HG02870 (cell line): ENCODE results near the gene GRM7.

ENCODE experiments used
- ATAC-seq: cut with Tn5 transposase; IDR thresholded peaks from one replicate; pipeline ENCODE4 v1.9.1; 2021; ENCODE audit warnings: mild to moderate bottlenecking, moderate library complexity; ENCODE audit not compliant: unreplicated experiment

Gene GRM7

GRCh38 chr3:7144697-7145308 lies 283.9 kb downstream of the GRM7 start:
- peak; percentile 88 for ATAC-seq

- ATAC-seq: no peak
Observed at GRCh38 chr3:7146529-7146928, 285.6 kb downstream of the GRM7 start.

GRCh38 chr3:7158516-7158915 lies 297.6 kb downstream of the GRM7 start:
- ATAC-seq: no peak

GRCh38 chr3:7160689-7161088 lies 299.8 kb downstream of the GRM7 start:
- ATAC-seq: no peak

GRCh38 chr3:7166460-7166859 lies 305.5 kb downstream of the GRM7 start:
- no peak for ATAC-seq

- ATAC-seq: no peak
Observed at GRCh38 chr3:7171493-7171892, 310.6 kb downstream of the GRM7 start.

GRCh38 chr3:7172996-7173395 lies 312.1 kb downstream of the GRM7 start:
- ATAC-seq: no peak

GRCh38 chr3:7188551-7188950 lies 327.6 kb downstream of the GRM7 start:
- no peak for ATAC-seq

- ATAC-seq: no peak
Observed at GRCh38 chr3:7190095-7190494, 329.2 kb downstream of the GRM7 start.

GRCh38 chr3:7193269-7193668 lies 332.4 kb downstream of the GRM7 start:
- ATAC-seq: no peak

GRCh38 chr3:7194071-7194835 lies 333.3 kb downstream of the GRM7 start:
- ATAC-seq: no peak

- ATAC-seq: no peak
Observed at GRCh38 chr3:7195934-7196333, 335.0 kb downstream of the GRM7 start.

GRCh38 chr3:7201784-7202183 lies 340.9 kb downstream of the GRM7 start:
- ATAC-seq: no peak

GRCh38 chr3:7203969-7204847 lies 343.3 kb downstream of the GRM7 start:
- ATAC-seq: no peak

GRCh38 chr3:7204848-7205156 lies 343.9 kb downstream of the GRM7 start:
- ATAC-seq: no peak

- peak; percentile 38 for ATAC-seq
Observed at GRCh38 chr3:7205535-7205934, 344.6 kb downstream of the GRM7 start.

GRCh38 chr3:7205962-7206361 lies 345.0 kb downstream of the GRM7 start:
- ATAC-seq: peak; percentile 56

- ATAC-seq: no peak
Observed at GRCh38 chr3:7207125-7207524, 346.2 kb downstream of the GRM7 start.

- ATAC-seq: no peak
Observed at GRCh38 chr3:7207928-7208327, 347.0 kb downstream of the GRM7 start.

GRCh38 chr3:7209098-7209497 lies 348.2 kb downstream of the GRM7 start:
- ATAC-seq: no peak

- ATAC-seq: no peak
Observed at GRCh38 chr3:7211740-7212139, 350.8 kb downstream of the GRM7 start.

- no peak for ATAC-seq
Observed at GRCh38 chr3:7215706-7216105, 354.8 kb downstream of the GRM7 start.
